HG03280 (cell line): ENCODE data around the gene NHSL1.

ENCODE experiments used
- ATAC-seq: cut with Tn5 transposase; IDR thresholded peaks from one replicate; pipeline ENCODE4 v1.9.1; 2021; ENCODE audit warnings: mild to moderate bottlenecking, moderate library complexity; ENCODE audit not compliant: unreplicated experiment

NHSL1 gene

DNA sequence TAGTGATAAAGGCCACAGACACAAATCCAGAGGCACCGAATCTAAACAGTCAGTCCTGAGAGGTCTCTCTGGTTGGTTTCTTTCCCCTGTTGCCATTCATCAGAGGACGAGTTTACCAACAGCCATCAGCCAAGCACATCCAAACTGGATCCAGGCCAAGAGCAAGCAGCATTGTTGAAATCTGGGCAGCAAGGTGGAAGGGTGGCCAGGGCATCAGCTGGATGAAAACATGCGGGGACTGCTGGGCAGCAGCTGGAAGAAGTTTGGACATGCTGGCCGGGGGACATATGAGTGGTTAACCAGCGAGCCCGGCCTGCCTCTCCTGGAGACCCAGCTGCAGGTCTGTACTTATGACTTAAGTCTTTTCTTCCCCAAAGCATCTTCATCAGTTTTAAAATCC lies 121.5 kb downstream of the NHSL1 start, which contains the start of gene SMIM28:
SMIM28 (plus strand) TSS at position 62 of the 400 bp plus-strand sequence; CDS start at position 230, 168 bp downstream.
- no peak for ATAC-seq

DNA sequence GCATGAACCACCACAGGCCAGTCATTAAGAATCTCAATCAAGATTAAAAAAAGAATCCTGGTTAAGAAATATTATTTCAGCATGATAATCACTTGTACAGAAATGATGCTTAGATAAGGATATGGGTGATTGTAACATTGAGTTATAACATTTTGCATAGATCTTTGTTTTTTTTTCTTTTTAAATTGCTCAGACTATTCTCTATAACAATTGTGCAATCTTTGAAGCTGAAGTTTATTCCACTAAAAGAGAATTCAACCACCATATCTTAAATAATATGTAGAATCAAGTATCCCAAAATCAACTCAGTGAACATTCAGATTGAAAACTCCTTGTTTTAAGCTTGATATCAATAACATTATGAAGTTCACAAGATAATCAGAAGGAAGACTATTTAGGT lies 122.3 kb downstream of the NHSL1 start:
- no peak for ATAC-seq

DNA sequence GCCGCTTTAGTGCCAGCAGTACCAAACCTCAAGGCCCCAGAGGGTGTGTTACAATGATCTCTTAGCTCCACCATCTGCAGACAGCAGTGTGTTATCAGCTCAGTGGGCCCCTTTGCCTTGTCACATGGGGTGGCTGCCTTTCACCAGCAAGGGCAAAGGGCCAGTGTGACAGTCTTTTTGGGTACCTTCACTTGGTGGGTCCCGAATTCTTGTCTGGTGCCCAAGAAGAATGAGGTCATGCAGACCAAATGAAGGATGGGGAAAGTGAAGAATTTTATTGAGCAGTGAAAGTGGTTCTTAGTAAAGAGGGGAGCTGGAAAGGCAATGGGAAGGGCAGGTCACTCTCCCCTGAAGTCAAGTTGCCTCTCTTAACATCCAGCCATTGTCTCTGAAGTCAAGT lies 124.5 kb downstream of the NHSL1 start:
- ATAC-seq, result no peak

DNA sequence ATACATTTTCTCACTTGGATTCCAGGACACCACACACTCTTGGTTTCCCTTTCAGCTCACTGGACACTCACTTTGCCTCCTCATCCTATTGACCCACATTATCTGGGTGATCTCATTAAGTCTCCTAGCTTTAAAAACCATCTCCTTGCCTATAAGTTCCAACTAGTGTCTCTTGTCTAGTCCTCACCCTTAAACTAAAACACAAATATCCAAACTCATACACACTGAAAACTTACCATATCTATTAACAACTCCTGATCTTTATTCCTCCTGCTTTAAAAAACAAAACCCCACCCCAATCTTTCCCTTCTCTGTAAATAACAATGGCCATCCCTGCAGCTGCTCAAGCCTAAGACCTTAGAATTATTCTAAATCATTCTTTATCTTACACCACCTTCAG lies 125.1 kb downstream of the NHSL1 start:
- ATAC-seq, result no peak

DNA sequence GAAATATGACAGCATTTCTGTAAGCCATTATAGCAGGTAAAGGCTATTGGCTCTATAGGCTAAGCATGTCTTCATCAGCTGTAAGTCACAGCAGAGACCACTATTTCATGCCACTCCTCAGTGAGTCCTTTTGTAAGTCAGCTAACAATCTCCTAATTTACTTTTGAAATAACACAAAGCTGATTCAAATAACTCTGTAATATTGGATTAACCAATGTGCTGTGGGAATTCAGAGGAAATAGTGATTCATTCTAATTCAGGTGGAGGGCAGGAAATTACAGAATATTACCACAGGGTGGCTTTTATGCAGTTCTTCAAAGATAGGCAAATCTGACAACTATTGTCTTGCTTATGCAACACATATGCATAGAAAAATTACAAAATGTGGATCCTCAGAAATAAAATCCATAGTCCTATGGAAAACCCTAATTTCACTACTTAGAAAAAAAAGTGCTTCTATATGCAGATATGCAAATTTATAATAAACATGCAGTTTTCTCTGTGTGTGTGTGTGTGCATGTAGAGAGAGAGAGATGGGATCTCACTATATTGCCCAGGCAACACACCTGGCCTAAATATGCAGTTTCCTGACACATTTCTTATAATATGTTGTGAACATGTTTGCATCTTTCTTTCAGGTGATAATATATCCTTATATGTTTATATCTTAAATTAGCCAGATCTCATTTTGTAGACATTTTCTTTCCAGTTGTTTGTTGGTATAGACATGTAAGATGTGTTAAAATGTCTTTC lies 126.4 kb downstream of the NHSL1 start:
- ATAC-seq, result no peak
